ENCODE results near the gene CPTP.

Gene CPTP

GRCh38 chr1:1337793-1338147 is 13.2 kb downstream of the CPTP start:
- Mint-ChIP-seq H3K27ac (no peak overlapping the region), H3K9me3 (no peaks in the 10 kb centered on the region), H3K27me3 (no peaks in the 10 kb centered on the region), H3K4me3 (no peak overlapping the region), H3K36me3 (peaks cover 30 to 45% of the 10 kb centered on the region in 2 donors), H3K4me1 (no peaks in the 10 kb centered on the region)
- ATAC-seq (replicated peaks) (peak; percentile 75 to 78), DNase-seq (no peak)

GRCh38 chr1:1338278-1338677 is 13.7 kb downstream of the CPTP start:
- ATAC-seq (replicated peaks) = no peak
- H3K27ac Mint-ChIP-seq = no peak overlapping the region
- no peaks in the 10 kb centered on the region for H3K9me3 Mint-ChIP-seq
- peaks cover 30 to 45% of the 10 kb centered on the region in 2 donors for H3K36me3 Mint-ChIP-seq
- DNase-seq = no peak
- peaks cover under 1% of the 10 kb centered on the region in 2 donors for H3K4me1 Mint-ChIP-seq
- no peak overlapping the region for H3K4me3 Mint-ChIP-seq
- no peaks in the 10 kb centered on the region for H3K27me3 Mint-ChIP-seq

- H3K27me3 Mint-ChIP-seq = no peaks in the 10 kb centered on the region
- peaks cover 3 to 10% of the 10 kb centered on the region in 2 donors for H3K4me1 Mint-ChIP-seq
- peaks cover 27 to 40% of the 10 kb centered on the region in 2 donors for H3K36me3 Mint-ChIP-seq
- ATAC-seq (replicated peaks) = no peak
- no peak overlapping the region for H3K4me3 Mint-ChIP-seq
- DNase-seq = no peak
- H3K27ac Mint-ChIP-seq = no peak overlapping the region
- no peaks in the 10 kb centered on the region for H3K9me3 Mint-ChIP-seq
Measured at GRCh38 chr1:1340185-1340584, 15.6 kb downstream of the CPTP start.

GRCh38 chr1:1340791-1341548 is 16.4 kb downstream of the CPTP start:
- Mint-ChIP-seq H3K36me3 (peaks cover 27 to 40% of the 10 kb centered on the region in 2 donors), H3K27ac (no peak overlapping the region), H3K4me3 (no peak overlapping the region), H3K9me3 (no peaks in the 10 kb centered on the region), H3K27me3 (no peaks in the 10 kb centered on the region), H3K4me1 (peaks cover 5 to 13% of the 10 kb centered on the region in 2 donors)
- no peak for DNase-seq
- no peak for ATAC-seq (replicated peaks)

- H3K36me3 Mint-ChIP-seq = peaks cover 27 to 40% of the 10 kb centered on the region in 2 donors
- no peak overlapping the region for H3K4me3 Mint-ChIP-seq
- no peaks in the 10 kb centered on the region for H3K27me3 Mint-ChIP-seq
- H3K27ac Mint-ChIP-seq = no peak overlapping the region
- no peak for DNase-seq
- ATAC-seq (replicated peaks) = no peak
- no peaks in the 10 kb centered on the region for H3K9me3 Mint-ChIP-seq
- H3K4me1 Mint-ChIP-seq = peaks cover 5 to 19% of the 10 kb centered on the region in 2 donors
Measured at GRCh38 chr1:1341549-1342021, 17.0 kb downstream of the CPTP start.

GRCh38 chr1:1342061-1342562 is 17.5 kb downstream of the CPTP start:
- H3K27me3 Mint-ChIP-seq = no peaks in the 10 kb centered on the region
- no peaks in the 10 kb centered on the region for H3K9me3 Mint-ChIP-seq
- H3K4me1 Mint-ChIP-seq = peaks cover 8 to 24% of the 10 kb centered on the region in 2 donors
- H3K27ac Mint-ChIP-seq = no peak overlapping the region
- ATAC-seq (replicated peaks) (no peak), DNase-seq (no peak)
- no peak overlapping the region for H3K4me3 Mint-ChIP-seq
- peaks cover 26 to 39% of the 10 kb centered on the region in 2 donors for H3K36me3 Mint-ChIP-seq

- no peak overlapping the region for H3K4me3 Mint-ChIP-seq
- no peak overlapping the region for H3K27ac Mint-ChIP-seq
Measured at GRCh38 chr1:1342584-1343115, 18.0 kb downstream of the CPTP start.

GRCh38 chr1:1343811-1344421 is 19.3 kb downstream of the CPTP start:
- H3K27ac Mint-ChIP-seq = no peak overlapping the region
- DNase-seq (no peak), ATAC-seq (replicated peaks) (no peak)
- no peaks in the 10 kb centered on the region for H3K27me3 Mint-ChIP-seq
- peaks cover 12 to 37% of the 10 kb centered on the region in 2 donors for H3K4me1 Mint-ChIP-seq
- H3K36me3 Mint-ChIP-seq = peaks cover 15 to 24% of the 10 kb centered on the region in 2 donors
- H3K4me3 Mint-ChIP-seq = no peak overlapping the region
- H3K9me3 Mint-ChIP-seq = no peaks in the 10 kb centered on the region

More at GRCh38 chr1:1342584-1343115, 18.0 kb downstream of the CPTP start:
- no peak for DNase-seq
- peaks cover 21 to 33% of the 10 kb centered on the region in 2 donors for H3K36me3 Mint-ChIP-seq
- no peaks in the 10 kb centered on the region for H3K9me3 Mint-ChIP-seq
- no peaks in the 10 kb centered on the region for H3K27me3 Mint-ChIP-seq
- ATAC-seq (replicated peaks) = no peak
- H3K4me1 Mint-ChIP-seq = peaks cover 11 to 30% of the 10 kb centered on the region in 2 donors

GRCh38 chr1:1344655-1345361 is 20.2 kb downstream of the CPTP start:
- H3K4me3 Mint-ChIP-seq = no peak overlapping the region
- H3K27ac Mint-ChIP-seq = no peak overlapping the region
- H3K27me3 Mint-ChIP-seq = no peaks in the 10 kb centered on the region
- peaks cover 14 to 20% of the 10 kb centered on the region in 2 donors for H3K36me3 Mint-ChIP-seq
- DNase-seq (no peak), ATAC-seq (replicated peaks) (no peak)
- peaks cover 12 to 37% of the 10 kb centered on the region in 2 donors for H3K4me1 Mint-ChIP-seq
- H3K9me3 Mint-ChIP-seq = no peaks in the 10 kb centered on the region

- Mint-ChIP-seq H3K4me1 (peaks cover 12 to 37% of the 10 kb centered on the region in 2 donors), H3K4me3 (no peak overlapping the region), H3K27ac (no peak overlapping the region), H3K36me3 (peaks cover 8 to 14% of the 10 kb centered on the region in 2 donors), H3K9me3 (no peaks in the 10 kb centered on the region), H3K27me3 (no peaks in the 10 kb centered on the region)
- DNase-seq = no peak
- ATAC-seq (replicated peaks) = no peak
Measured at GRCh38 chr1:1345384-1345783, 20.8 kb downstream of the CPTP start.

- Mint-ChIP-seq H3K4me3 (no peak overlapping the region), H3K36me3 (peaks cover 8% of the 10 kb centered on the region in 2 donors), H3K27ac (no peak overlapping the region)
Measured at GRCh38 chr1:1345860-1346500, 21.4 kb downstream of the CPTP start.

GRCh38 chr1:1346501-1346890 is 21.9 kb downstream of the CPTP start:
- H3K4me3 Mint-ChIP-seq = no peak overlapping the region

More at GRCh38 chr1:1345860-1346500, 21.4 kb downstream of the CPTP start:
- H3K27me3 Mint-ChIP-seq = no peaks in the 10 kb centered on the region
- no peaks in the 10 kb centered on the region for H3K9me3 Mint-ChIP-seq
- no peak for DNase-seq
- no peak for ATAC-seq (replicated peaks)
- H3K4me1 Mint-ChIP-seq = peaks cover 12 to 37% of the 10 kb centered on the region in 2 donors

GRCh38 chr1:1347026-1347595 is 22.5 kb downstream of the CPTP start:
- peak overlapping the region in 1 of 2 donors; percentile 28 for H3K4me3 Mint-ChIP-seq
- no peak for DNase-seq

More at GRCh38 chr1:1346501-1346890, 21.9 kb downstream of the CPTP start:
- no peak for DNase-seq
- H3K27me3 Mint-ChIP-seq = no peaks in the 10 kb centered on the region
- H3K4me1 Mint-ChIP-seq = peaks cover 12 to 37% of the 10 kb centered on the region in 2 donors
- H3K27ac Mint-ChIP-seq = no peak overlapping the region
- H3K9me3 Mint-ChIP-seq = no peaks in the 10 kb centered on the region
- H3K36me3 Mint-ChIP-seq = peaks cover 3% of the 10 kb centered on the region in 2 donors
- ATAC-seq (replicated peaks) = no peak

More at GRCh38 chr1:1347026-1347595, 22.5 kb downstream of the CPTP start:
- Mint-ChIP-seq H3K27me3 (peaks cover under 1 to 2% of the 10 kb centered on the region in 2 donors), H3K27ac (peak overlapping the region; percentile 88), H3K9me3 (no peaks in the 10 kb centered on the region), H3K36me3 (peaks cover 0 to 2% of the 10 kb centered on the region in 2 donors), H3K4me1 (peaks cover 13 to 41% of the 10 kb centered on the region in 2 donors)
- no peak for ATAC-seq (replicated peaks)
